HG02798 (cell line): Measurements from ENCODE around the gene CNPY1.

Experiments
- ATAC-seq: cut with Tn5 transposase; IDR thresholded peaks from one replicate; pipeline ENCODE4 v1.9.1; 2021; ENCODE audit warnings: mild to moderate bottlenecking; ENCODE audit not compliant: unreplicated experiment, poor library complexity

CNPY1 gene

DNA sequence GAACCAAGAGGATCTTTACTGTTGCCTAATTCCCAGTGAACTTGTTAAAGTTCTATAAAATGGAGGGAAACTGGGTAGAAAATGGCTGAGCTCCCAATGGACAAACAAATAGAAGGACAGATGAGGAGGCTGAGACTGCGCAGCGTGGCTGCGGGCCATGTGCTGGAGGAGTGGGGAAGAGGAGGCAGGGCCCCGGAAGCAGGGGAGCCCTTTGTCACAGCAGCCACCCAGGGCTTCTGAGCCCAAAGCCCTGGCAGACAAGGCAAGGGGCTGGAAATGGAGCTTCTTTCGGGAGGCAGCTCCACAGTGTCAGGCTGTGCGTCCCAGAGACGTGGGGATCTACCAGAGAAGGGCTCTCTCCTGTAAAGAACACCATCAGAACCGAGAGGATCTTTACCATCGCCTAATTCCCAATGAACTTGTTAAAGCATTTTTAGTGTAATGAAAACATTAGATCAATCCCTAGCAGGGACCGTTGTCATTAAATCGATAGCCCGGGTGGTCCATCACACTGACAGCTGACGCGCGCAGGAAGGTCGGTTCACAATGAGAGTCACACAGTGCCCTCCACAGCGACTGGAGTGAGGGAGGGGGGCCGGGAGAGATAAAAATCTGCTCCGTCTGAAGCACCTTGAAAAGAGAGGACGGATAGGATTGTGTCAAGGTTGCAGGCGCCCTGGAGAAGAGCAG, 14.0 kb upstream of the CNPY1 start:
- ATAC-seq, result no peak

DNA sequence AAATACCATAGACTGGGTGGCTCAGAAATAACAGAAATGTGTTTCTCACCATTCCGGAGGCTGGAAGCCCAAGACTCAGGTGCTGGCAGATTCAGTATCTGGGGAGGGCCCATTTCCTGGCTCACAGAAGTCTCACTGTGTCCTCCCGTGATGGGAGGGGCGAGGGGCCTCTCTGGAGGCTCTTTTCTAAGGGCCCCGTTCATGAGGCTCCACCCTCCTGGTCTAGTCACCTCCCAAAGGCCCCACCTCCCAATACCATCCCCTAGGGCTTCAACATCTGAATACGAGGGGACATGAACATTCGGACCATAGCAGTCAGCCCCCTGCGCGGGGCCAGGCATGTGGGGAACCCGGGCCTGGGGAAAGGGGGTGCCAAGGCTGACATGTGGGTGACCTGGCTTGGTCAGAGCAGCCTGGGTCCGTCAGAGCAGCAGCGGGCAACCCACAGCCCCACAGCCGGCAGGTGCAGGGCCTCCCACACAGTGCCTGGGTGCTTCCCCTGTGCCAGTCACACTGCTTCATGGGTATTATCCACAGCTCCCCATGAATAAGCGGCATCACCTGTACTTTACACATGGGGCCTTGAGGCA, 13.3 kb upstream of the CNPY1 start:
- no peak for ATAC-seq

DNA sequence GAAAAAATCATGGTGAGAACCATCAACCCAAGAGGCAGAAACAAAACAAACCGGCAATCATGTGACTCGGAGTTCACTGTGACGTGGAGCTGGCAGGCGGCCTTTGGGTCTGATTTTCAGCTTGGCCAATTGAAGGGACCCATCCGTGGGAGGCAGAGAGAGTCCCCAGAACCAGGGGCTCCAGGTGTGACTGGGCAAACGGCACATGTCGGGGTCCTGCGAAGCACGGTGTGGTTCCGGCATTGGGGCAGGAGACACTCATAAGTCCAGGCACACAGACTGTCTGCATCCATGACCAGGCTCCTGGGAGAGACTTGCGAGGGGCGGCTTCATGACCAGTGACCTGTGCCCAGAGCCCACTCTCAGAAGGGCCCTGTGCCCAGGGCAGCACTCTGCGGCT, 12.6 kb upstream of the CNPY1 start:
- no peak for ATAC-seq

DNA sequence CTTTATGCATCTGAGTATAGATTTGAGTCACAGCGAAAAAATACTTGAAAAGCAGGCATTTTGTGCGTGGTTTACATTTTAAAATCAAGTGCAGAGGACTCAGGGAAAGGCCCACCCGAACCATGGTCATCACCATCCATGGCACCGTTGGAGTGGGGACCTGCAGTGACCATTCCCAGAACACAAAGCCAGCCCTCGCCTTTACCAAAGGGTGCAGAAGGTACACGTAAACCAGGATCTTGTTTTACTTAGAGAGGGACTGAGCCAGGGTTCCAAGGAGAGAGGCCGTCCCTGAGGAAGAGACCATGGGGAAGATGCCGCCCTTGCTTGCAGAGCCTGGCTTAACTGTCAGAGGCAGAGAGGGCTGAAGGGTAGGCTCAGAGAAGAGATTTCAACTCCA, 12.0 kb upstream of the CNPY1 start:
- no peak for ATAC-seq

DNA sequence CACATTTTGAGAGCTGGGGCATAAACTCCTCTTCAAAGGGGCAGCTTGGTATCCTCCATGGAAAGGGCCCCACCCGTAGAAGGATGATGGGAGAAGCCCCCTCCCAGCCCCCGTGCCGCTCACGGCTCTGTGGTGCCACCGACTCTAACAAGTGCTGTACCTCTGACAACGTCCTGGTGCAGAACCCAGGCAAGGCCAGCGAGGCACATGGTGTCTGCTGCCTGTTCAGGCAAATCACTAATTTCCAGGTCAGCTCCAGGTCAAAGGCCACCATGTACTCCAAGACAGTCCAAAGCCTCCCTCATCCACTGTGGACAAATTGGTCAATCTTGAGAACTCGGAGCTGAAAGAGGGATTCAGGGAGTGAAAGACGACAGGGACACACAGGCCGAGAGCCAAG, 11.4 kb upstream of the CNPY1 start:
- no peak for ATAC-seq

DNA sequence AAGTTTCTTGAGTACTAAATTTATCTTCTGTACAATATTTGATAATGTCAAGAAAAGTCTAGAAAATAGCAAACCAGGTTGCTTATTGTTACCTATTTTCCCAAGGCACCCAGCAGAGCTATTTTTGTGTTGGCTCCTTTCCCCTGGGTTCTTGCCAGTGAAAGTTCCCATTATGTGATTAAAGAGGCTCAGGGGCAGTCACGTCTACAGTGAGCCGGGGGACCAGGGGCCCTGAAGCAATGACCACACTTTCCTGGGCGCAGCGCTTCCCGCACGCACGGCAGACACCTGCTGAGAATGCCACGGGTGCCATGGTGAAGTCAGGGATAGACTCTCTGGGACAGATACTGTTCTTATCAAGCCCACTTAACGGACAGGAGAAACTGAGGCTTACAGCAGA, 10.4 kb upstream of the CNPY1 start:
- no peak for ATAC-seq

DNA sequence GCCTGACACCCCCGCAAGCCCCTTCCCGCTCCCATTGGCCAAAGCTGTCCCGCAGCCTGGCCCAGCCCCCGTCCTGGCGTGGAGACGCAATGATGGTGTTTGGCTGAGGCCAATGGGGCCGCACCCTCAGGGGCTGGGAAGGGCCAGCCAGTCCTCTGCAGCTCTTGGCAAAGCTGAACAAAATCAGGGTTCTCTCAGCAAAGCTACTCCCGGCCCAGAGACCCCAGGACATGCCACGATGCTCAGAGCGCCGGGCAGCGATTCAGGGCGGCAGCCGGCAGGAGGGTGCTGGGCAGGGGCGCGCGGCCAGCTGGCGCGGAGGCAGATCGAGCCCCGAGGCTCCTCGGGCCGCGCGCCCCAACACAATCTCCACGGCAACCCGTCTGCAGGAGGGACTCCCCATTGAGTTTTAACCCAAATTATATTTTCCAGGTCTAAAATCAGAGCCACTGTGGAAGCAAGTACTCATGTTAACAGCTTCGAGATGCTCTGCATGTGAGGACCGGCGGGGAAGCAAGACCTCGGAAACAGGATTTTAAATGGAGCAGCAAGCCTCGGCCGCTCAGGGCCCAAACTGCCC, 8.8 kb upstream of the CNPY1 start:
- ATAC-seq, result no peak

DNA sequence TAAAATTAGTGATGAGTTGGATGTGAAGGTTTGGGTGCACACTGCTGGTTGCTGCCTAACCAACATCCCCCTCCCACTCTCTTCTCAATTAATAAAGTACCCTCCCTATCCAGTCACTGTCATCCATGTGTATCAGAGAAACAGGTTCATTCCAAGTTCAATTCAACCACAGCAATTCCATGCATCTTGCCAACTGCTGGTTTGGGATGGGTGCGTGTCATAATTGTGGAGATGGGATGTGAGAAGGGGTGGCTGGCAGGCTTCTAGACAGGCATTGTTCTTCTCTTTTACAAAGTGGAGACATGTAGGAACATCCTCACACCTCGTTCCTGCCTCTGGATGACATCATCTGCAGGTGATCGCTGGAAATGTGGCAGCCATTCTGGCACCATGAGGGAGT, 7.5 kb upstream of the CNPY1 start:
- ATAC-seq, result no peak

DNA sequence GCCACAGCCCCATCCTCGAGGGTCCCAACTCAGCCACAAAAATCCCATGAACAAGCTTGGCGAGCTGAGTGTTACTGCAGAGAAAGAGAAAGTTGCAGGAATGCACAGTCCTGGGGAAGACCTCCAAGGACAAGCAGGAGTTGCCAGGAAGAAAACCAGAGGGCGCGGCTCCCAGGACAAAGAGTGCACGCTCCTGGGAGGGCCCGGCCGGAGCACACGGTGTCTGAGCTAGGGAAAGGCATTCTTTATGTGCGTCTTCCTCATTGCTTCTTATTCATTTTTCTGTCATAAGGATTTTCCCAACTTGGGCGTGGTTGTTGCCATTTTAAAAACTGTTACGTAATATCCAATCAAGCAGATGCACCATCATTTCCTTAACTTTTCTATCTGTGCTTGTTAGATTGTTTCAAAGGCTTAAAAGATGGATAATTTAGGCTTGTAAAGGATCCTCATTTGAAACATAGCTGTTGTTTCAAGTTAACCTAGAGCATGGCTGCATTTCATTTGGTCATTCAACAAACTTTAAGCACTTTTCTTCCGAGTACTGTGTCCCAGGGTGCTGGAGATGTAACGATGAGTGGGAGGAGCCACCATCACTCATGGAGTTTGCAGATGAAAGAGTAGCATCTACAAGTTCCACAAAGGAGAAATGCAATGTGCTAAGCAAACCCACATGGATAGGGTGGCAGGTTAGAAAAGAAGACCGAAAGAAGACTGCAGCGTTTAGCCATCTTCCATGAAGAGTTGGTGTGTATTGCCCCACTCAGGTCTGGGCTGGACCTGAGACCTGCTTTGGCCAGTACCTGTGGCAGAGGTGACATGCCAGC, 5.6 kb upstream of the CNPY1 start:
- ATAC-seq, result no peak

DNA sequence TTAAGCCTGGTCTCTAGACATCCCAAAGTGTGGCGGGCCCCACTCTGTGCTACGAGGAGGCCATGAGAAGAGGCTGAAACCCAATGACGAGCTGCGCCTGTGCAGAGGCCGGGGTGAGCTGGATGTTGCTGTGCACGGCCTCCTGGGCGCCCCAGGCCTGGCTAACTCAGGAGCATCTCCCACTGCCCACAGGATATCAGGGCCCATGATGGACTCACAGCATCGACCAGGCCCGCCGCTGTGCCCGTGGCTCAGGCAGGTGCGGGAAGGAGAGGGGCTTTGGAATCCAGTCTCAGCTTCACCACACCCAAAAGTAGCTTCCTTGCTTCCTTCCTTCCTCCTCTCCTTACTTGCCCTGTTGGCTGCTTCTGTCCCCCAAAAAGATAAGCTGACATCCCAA, 4.6 kb upstream of the CNPY1 start:
- no peak for ATAC-seq

DNA sequence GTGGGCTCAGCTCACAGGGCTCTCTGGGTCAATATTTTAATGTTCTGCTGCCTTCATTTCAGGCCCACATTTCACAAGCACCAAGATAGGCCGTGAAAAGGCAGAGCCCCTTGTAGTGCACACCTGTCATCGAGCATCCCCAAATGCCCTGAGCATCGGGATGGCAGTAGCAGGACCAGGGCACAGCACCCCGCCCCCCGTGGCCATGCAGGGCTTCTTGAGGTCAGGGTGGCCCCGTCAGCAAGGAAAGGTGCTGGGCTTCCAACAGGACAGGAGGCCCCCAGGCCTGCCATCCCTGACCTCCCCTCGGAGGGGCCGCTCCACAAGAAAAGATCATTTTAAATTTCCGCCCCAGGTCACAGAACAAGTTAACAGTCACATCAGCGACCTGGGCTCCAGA, 2.9 kb upstream of the CNPY1 start:
- ATAC-seq, result no peak

DNA sequence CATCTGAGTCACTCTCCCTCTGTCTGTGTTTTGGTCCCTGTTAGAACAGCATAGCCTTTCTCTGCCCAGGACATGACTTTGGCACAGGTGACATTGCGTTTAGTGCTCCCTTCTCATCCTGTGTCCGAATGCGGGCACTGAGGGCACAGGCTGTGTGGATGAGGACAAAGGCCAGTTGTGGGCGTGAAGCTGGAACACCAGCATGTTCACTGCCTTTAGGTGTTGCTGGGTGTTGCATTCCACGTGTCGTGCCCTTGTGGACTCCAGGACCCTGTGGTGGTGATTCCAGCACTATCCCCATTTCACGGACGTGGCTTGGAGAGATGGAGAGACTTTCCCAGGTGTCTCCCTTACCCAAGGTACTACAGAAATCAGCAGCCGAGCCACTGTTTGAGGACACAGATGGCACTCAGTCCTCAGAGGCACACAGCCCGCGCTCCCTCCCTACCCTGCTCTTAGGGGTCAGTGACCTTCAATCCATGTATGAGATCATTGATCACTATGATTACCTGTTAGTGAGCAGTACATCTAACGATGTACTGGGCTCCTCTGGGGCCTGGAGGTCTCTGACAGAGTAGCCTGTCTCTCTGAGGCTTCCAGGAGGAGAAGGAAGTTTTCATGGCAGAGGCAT, 917 bp upstream of the CNPY1 start:
- no peak for ATAC-seq

DNA sequence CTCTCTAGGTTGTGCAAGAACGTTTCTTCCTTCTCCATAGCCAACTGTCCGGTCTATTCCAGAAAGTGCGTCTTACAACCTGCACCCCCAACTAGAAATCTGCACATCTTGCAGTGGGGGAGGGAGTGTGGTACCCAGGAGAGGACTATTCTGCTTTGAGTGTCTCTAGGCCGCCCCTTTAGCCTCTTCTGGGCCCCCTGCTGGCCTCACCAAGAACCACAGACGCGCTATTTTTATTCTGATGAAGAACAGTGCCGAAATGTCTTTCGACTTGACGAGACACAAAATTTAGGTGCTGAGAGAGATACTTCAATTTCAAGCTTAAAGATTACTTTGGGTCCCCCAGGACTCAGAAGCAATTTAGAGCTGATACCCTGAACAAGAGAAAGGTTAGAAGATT, 1.0 kb downstream of the CNPY1 start:
- no peak for ATAC-seq

DNA sequence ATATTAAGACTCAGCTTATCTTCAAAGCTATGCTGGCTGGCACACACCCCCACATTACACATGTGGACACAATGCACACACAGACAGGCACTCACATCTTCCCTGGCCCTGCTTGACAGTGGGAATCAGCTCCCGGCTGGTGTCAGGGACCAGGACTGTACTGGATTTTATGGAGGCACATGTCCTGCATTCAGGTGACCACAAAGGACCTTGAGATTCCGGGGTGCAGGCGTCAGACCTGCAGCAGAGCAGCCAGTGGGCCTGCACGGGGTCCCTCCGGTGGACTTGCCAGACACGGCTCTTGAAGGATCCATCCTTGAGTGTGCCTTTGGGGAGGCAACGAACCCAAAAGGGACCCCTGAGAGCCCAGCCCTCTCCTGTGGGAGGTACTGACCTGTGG, 1.9 kb downstream of the CNPY1 start:
- ATAC-seq, result no peak

DNA sequence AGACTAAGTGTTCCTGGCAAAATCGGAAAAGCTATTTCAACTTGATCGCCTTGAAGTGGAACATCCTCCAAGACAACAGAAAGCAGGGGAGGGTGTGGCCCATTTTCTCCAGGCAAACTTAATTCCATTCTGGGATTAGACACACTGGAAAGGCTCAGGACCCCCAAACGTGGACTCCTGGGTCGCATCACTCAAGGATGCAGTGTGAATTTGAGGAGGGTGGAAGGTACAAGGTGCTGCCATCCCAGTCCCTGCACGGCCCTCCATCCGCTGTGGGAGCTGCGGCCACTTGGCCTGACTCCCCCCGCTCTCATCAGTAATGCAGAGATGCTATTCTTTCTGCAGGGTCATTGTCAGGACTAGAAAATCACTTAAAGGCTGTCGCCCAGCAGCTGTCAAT, 2.4 kb downstream of the CNPY1 start:
- ATAC-seq, result no peak

DNA sequence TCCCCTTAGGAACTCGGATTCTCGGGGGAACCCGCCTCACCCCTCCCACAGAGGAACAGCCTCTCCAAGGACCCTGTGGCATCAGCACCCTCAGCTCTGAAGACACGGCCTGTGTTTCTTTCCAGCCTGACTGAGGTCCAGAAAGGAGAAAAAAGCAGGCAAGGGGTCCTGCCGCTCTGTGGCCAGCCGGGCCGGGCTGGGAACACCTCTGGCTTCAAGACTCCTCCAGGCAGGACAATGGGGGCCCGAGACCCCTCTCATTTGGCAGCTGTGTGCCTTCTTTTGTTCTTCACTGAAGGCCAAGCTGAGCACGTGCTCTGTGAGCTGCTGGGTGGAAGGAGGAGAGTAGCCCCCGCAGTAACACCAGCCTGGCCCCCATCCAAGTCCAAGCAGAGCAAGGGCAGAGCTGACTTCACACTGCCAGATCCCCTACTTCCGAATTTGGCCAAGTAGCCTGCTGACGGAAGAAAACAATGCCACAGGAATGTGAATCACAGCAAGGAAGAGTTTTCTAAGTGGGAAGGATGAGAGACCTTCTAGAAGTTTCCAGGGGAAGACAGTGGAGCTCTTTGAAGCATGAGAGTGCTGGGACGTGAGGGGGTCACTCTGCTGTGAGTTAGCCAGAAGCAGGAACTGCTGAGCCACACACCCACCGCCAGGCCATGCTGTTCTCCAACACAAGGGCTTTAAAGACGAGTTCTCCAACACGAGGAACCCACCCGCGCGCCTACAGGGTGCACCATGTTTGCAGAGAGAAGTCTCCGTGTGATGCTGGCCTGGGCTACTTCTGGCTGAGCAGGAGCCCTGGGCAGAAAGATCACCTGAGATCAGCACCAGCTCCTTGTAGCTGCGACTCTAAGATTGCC, 3.1 kb downstream of the CNPY1 start:
- ATAC-seq, result no peak

DNA sequence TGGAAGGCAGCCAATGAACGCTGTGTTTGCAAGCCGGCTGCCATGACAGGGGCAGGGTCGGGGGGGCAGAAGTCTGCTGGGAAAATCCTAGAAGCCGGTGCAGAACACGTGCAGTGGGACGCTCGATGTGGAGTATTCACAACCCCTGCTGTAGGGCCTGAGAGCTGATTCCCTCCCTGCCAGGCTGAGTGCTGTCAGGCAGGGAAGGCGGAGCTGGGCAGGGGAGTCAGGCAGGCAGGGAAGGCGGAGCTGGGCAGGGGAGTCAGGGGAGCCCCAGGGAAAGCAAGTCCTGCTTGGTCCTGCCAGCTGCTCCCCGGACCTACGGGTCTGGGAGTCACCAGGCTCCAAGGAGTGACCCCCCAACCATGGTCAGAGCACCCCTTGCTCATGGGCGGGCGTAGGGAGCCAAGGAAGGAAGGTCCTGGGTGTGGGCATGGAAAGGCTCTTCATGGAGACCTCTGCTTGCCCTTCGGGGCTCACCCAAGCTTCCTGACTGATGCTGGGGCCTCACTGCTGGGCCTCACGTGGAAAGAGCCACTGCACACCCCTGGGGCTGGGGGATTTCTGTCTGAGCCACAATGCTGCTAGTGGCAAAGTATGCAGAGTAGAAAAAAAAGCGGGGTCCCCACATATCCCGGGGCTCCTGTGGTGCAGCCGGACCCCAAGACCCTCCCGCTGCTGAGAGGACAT, 4.2 kb downstream of the CNPY1 start:
- no peak for ATAC-seq

DNA sequence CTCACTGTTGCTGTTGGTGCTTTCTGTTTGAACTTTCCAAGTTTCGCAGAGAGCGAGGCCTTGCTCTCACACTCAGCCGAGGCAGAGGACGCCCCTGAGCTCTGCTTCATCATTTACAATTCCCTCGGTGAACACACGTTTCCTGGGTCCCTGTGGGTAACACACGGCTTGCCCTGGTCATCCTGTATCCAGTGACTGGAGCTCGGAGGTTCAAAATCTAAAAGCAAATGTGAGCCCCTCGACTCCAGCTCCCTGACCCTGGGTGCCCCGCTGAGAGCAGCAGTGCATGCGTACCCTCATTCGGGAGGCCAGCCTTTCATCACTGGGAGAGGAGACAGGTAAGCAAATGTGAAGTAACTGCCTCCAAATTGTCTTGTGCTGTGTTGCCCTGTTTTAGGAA, 5.8 kb downstream of the CNPY1 start:
- no peak for ATAC-seq

DNA sequence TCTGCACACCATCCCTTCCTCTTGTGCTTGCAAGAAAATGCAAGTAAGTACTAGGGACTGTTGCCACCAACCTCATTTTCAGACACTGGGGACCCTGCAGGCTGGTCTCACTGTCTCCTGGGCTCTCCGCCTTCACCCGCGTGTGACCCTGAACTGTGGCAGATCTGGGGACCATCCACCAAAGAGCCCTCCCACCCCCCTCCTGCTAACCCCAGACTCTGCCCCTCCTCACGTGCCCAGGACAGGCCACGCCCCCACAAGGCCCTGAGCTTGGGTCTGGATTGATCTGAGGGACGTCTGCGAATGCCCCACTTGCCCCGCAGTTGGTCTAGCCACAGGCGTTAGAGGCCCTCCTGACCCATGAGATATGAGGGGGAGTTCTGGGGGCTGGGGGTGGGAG, 8.1 kb downstream of the CNPY1 start:
- no peak for ATAC-seq
